GM19372 (cell line): ENCODE measurements around the gene CYBB.

ENCODE experiments used
- ATAC-seq: cut with Tn5 transposase; IDR thresholded peaks from one replicate; pipeline ENCODE4 v1.9.1; 2021; ENCODE audit warnings: mild to moderate bottlenecking, low read depth, moderate library complexity; ENCODE audit not compliant: unreplicated experiment

Gene CYBB

DNA sequence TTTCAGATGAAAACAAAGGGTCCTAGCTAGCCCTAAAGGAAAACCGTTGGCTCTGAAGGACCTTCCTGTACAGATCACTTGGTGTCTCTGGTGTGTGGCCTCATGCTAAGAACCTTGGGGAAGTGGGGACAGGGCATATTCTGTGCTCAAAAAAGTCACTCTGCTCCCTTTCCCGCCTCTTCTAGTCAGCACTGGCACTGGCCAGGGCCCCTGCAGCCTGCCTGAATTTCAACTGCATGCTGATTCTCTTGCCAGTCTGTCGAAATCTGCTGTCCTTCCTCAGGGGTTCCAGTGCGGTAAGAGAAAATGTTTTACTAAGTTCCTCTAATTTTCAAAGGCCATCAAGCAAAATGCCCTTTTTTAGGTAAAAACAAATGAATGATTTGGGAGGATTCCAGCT, 3.4 kb downstream of the CYBB start:
- no peak for ATAC-seq

DNA sequence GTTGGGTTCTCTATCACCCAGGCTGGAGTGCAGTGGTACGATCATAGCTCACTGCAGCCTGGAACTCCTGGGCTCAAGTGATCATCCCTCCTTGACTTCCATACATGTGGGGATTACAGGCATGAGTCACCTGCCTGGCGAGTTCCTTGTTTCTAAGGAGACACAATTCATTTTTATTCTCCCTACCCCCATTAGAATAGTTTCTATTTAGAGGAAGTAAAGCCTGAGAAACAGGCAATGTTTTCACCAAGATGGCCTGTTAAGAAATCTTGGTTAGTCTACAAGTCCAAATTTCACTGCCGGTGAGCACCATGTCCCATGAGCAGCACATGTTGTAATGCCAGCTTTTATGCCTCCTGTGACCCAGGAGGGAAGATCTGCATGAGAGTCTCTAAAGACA, 5.7 kb downstream of the CYBB start:
- ATAC-seq, result no peak

DNA sequence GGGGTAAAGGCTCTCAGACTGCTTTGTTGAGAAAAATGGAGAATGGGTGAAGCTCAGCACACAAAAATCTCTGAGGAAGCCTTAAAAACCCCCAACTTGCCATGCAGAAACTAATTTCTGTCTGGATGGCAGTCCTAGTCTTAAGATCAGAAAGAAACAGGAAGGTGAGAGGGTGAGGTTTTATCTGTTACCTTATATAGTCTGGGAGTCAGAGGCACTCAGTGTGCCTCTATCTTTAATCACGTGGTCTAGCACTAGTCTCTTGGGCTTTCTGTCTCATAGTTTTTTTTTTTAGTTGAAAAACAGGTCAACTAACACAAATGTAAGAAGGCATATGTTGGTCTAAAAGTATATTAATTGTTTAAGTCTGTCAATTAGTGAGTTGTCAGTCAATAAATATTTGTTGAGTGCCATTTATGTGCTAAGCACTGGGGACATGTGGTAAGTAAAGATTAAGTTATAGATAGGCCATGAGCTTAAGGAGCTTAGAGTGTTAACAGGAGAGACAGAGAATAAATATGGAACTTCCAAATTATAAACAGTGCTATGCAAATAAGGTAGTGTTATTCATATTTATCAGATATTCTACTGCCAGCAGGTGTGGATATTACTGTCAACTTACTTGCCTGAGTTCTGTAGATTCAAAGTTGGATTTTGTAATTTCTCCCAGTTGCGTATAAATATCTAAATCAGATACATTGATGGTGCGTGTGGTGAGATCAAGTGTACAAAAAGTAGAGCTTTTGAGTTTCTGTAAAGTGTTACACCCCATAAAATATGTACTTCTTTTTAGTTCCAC, 7.0 kb downstream of the CYBB start:
- ATAC-seq, result peak; percentile 73

DNA sequence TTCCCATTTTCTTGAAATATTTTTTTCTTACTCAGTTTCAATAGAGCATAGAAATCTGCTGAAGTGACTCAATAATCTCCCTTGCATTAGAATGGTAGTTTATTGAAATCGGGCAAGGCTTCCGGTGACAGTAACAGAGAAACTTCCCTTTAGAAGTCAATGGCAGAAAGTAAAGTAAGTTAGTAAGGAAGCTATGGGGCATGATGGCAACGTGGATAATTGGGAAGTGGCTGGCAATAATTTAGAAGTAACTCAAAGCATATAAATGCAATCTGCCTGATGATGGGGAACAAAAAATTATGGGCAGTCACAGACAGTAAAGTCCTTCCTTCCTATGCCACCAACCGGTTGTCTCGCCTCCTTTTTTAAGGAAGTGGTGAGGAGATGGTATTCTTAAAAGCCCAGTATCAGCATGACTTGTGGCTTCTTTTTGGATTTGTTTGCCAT, 7.6 kb downstream of the CYBB start:
- peak; percentile 55 for ATAC-seq

DNA sequence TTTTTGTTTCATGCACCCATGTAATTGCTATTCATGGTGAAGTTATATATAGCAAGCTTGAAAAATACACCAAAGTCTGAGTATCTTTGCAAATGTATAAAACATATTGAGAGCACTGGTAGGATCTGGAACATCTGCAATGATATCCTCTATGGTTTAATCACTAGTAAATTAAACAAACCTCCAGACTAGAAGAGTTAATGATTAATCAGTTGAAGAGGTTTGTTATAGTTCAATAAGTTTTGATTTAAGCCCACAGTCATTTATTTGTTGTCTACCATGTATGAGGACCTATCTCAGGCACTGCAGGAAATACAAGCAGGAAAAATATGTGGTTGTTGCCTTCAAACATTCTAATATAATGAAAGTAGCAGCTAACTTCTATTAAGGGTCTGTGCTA, 16.5 kb downstream of the CYBB start:
- no peak for ATAC-seq

DNA sequence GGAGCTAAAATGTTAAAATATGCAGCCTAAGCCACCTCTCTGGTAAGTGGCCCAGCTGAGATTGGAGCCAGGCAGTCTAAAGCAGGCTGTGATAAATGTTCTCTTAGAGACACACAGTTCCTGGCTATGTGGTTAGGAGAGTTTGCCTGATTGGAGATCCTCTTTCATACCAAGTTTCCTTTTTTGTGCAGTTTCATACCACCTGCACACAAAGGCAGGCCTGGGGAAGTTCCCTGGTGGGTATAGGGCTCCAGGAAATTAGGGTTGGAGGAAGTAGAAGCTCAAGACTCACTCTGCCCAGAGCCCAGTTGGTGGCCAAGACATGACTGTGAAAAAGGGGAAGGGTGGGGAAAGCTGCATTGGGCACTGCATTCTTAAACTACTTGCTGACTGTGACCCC, 16.9 kb downstream of the CYBB start:
- ATAC-seq, result peak; percentile 62

DNA sequence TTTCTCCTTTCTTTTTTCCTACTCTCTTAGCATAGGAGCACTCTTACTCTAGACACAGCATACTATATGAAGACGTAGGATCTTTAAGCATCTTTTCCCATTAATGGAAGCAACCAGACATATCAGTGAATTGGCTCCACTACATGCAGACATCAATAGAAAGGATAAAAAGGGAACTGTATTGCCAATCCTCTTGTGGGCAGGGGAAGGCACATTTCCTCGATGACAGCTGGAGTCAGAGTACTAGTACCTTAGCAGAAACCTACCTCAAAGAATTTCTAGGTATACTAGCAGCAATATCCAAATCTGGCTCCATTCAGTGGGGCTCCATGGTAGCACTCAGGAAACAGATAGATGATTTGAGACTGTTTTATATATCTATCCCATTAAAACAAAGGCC, 20.1 kb downstream of the CYBB start:
- ATAC-seq, result no peak

DNA sequence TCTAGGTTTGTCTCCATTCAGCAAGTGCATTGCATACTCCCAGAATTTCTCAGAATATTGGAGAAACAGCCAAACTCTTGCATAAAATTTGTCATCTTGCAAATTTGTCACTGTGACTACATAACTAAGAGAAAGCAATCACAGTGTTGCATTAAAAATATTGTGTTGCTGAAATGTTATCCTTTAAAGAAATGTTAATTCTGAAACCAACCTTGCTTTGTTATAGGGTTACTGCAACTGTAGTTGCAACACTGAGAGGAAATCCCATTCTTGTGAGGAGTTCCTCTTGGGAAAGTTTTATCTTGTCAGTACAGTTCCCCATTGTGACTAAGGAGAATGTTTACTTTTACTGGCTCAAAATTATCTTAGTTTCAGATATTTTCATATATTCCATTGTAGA, 20.9 kb downstream of the CYBB start:
- ATAC-seq, result no peak

DNA sequence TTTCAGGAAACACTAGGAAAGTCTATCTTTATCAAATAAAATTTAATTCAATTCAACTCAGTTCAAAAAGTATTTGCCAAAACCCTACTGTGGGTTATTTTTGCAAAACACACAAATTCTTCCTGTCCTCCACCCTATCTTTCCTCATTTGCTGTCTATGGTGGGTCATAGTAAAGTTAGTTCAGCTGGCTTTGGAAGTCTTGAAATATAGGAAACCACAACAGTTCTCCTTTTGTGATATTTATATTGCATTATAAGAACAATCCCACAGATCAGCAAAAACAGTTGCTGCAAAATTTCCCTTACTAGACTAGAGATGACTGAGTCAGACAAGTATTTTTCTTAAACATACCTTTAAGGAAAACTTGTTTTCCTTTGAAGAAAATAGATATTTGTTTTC, 22.2 kb downstream of the CYBB start:
- no peak for ATAC-seq

DNA sequence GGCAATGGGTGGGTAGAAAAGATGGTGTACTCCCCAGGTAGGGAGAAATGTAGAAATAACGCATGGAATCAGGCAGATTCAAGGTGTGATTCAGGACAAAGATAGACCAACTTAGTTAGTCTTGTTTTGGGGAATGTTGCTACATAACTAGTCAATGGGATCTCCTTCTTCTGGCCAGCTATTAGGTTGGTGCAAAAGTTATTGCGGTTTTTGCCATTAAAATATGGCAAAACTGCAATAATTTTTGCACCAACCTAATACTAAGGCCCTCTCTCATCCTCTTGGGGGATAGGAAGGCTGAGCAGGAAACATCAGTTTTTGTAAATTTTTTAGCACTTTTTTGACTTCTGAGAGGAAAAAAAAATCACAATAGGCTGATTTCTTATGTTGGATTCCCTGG, 23.2 kb downstream of the CYBB start:
- ATAC-seq, result no peak

DNA sequence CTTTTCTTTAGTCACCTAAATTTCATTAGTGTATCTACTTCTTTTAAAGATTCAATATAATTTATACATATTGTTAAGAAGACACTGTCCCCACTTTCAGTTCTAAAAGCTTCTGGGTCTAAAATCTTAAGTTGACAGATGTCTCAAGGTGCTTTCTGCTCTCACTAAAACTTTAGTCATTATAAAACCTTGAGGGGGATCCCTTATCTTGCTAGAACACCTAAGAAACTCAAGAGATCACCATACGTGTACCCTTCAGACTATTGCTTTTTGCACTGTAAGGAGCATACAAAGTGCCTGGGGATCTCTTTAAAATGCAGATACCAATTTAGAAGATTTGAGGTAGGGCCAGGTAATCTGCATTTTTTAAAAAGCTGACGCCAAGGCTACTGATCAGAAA, 30.1 kb downstream of the CYBB start:
- no peak for ATAC-seq

DNA sequence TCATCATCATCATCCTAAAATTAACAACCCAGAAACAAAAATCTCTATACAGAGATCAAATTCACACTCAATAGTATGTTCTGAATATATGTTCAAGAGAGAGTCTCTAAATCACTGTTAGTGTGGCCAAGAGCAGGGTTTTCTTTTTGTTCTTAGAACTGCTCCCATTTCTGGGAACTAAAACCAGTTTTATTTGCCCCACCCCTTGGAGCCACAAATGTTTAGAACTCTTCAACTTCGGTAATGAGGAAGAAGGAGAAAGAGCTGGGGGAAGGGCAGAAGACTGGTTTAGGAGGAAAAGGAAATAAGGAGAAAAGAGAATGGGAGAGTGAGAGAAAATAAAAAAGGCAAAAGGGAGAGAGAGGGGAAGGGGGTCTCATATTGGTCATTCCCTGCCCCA, 32.3 kb downstream of the CYBB start:
- no peak for ATAC-seq

DNA sequence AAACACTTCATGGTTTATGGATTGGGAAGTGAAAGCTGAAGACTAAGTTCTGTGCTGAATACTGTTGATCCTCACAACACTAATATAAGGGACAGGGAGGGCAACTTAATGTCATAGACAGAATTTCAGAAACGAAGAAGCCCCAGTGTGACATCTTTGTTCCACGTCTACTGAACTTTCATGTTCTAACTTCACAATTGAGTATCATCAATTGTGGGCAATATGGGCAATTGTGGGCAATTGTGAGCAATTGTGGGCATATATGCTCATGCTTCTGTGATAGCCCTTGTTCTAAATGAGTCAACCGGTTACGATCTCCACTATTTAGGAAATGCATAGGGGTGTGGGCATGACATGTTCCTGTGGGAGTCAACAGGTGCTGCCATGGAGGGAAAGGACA, 33.7 kb downstream of the CYBB start:
- no peak for ATAC-seq

DNA sequence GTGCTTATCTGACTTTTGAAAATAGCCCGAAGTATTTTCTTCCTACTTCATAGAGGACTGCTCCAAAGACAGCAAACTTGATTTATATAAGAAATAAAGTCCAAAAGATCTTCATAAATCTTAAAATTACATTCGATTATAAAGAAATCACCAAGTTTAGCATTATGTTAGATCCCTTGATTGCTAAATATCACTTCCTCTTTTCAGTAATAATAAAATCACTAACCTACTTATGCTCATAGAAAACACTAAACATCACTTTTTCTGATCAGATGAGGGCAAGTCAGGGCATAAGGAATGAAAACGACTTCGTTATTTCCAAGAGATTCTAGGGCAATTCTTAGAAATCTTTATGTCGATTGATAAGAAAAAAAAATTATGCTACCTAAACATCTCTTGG, 35.5 kb downstream of the CYBB start:
- no peak for ATAC-seq

DNA sequence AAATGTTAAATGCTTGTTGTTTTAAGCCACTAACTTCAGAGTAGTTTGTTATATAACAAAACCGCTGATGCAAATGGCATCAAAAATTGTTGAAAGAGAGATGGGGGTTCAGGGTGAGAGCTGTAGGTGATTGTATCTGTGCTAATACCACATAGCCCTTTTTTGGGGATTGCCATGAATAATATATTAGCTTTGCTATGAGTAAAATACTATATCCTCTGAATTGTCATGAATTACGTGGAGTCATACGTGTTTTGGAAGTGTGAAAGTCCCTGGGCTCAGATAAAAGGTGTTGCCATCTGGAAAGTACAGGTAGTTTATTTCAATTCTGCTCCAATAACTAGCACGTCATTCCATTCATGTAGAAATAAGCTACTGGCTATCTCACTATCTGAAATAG, 36.9 kb downstream of the CYBB start:
- no peak for ATAC-seq

DNA sequence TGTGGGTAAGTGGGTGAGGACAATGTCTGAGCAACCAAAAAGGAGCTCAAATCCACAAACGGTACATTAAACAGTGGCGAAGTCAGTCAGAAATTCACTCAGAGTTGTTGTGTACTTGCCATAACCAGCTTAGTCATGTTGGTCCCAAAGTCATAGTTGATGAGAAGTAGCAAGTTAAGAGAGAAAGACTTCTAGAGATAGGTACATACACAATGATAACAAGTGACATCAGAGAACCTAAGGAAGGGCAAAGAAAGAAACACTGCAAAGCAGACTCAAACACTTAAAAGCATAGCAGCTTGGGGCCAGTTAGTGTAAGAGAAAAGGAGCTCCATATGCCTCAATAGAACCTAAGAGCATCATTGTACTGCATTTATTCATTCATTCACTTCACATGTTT, 37.3 kb downstream of the CYBB start:
- no peak for ATAC-seq

DNA sequence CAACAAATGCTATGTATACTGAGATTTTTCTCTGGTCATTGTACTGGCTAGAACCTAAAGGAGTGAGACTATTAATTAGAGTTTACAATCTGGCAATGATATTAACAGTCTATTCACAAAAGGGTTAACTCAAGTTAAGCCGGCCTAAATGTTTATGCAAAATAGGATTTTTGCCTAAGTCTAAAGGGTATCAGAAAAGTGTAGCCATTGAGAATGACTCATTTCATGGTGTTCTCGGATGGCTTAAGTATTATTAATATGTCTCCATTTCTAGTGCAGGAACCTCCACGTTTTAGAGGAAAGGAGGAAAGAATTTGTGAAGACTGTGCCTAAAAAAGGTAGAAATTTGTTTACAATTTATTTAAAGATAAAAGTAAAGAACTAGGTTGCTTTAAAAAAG, 37.7 kb downstream of the CYBB start:
- ATAC-seq, result no peak

DNA sequence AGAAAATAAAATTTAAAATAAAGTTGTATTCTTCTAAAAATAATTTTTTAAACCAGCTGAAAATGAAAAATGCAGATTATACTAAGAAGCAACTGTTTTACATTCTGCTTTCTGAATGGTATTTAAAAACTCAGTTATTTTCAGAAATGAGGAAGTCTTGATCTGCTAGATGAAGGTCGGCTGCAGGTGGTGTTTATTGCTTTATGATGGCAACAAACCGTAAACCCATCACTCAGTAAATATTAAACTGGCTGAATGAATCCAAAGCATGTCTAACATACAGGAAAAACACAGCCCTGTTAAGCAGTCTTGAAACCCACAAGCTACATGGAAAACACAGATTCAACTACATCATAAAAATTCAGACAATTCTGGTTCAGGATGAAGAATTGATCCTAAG, 38.2 kb downstream of the CYBB start:
- no peak for ATAC-seq

DNA sequence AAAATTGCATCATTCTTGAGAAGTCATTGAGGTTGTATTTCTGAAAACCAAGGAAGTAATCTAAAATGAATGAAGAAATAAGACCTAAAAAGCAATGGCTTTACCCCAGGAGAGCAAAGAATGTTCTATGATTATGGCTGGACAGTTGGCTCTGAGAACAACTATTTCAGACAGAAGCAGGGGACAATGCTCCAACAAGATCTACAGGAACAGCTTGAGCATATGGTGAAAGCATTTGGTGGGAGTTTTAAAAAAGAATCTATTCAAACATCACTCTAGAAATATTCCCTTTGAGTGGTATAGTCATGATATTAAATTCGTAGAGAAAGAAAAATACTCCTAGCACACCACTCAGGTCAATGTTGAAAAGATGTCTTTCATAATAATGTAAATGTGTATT, 40.8 kb downstream of the CYBB start:
- ATAC-seq, result no peak

DNA sequence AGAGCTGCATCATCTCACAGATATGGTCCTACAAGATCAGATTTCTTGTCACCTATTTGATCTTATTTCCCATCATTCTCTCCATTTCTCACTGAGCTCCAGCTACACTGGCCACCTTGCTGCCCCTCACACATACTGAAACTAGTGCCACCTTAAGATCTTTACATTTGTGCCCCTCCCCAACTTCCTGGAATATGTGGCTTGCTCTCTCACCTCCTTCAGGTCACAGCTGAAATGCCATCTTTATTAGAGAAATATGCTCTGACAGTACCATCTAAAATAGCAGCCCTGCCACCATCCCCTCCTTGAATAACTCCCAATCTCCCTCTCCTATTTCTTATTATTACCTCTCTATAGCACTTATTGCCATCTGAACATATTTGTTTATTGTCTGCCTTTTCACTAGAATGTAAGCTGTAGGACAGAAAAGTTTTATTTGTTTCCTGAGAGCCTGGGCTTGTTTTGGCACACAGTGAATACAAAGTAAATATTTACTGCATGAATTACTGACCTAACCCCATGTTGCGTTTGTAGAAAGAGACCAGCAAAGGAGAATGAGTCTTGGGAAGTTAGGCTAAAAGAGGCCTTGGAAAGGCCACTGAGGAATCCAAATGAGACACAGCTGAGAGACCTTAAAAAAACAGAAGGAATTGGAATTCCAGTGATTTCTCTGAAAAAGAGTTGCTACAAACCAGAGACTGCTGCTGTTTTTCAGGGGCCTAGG, 44.8 kb downstream of the CYBB start:
- no peak for ATAC-seq

DNA sequence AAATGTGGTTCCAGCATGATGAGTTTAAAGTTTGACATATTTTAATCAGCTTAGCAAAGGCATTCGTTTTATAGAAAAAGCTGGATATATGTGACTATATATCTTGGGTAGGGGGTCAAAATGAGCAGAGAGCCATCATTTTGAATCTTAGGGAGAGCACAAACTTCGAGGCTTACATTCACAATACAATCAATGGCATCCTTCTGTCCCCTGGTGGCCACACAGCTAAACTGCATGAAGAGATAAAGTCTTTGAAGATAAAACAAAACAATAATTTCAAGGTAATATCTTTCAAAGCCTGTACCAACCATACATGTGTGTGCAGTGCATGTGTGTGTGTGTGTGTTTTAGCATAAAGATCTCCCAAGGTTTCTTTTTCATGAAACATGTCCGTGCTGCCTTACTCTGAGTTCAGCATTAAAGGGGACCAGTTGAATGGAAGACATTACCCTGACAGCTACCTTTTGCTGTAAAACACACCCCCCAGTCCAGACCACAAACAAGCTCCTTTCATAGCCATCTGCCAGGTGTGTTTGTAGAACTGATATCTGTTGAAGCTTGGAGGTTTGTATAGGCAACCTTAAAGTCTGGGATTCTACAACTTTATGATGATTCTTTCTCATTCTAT, 45.5 kb downstream of the CYBB start:
- peak; percentile 76 for ATAC-seq

DNA sequence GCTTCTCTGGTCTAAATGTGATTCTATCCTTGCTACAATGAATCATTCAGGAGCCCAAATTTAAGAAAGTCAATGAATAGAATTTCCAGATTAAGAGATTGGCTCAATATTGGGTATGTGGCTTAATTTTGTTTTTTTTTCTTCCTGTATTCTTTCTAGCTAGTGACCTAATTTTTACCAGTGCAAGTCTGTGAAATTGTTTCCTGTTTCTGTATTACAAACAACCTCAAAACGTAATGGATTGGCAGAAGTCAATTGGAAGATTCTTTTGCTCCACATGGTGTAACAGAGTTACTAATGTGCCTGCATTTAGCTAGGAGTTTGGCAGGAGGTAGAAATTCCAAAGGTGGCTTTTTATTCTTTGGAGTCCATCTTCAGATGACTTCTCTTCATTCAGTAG, 49.9 kb downstream of the CYBB start:
- ATAC-seq, result no peak
